Activated CD4-positive, alpha-beta T cell treated with anti-CD3 and anti-CD28 coated beads for 1 hour (primary cell): Measurements from ENCODE around the gene HFE.
"Not testable (repeated sequence)": the region's sequence is repeated elsewhere in the genome, so short reads cannot be mapped to it uniquely, and the experiment has no call there.

Experiments
- DNase-seq: peaks from one replicate; pipeline ENCODE4 v3.0.0-alpha.2; 2020

Gene HFE

GRCh38 chr6:26087284-26088115 is at the start of gene HFE:
TSS of gene HFE (plus strand) at chr6:26087429. CDS start at chr6:26087441, 12 bp downstream.
- DNase-seq, result no peak

- DNase-seq, result no peak
Measured at GRCh38 chr6:26041946-26042345, 45.3 kb upstream of the HFE start.

GRCh38 chr6:26043384-26044139 is 43.7 kb upstream of the HFE start:
- peak; percentile 54 for DNase-seq

GRCh38 chr6:26044140-26045064 is 42.8 kb upstream of the HFE start:
- no peak for DNase-seq

- peak; percentile 53 for DNase-seq
Measured at GRCh38 chr6:26045065-26045927, 41.9 kb upstream of the HFE start.

- DNase-seq, result no peak
Measured at GRCh38 chr6:26045928-26046368, 41.3 kb upstream of the HFE start.

GRCh38 chr6:26047329-26047728 is 39.9 kb upstream of the HFE start:
- DNase-seq, result not testable (repeated sequence)

- DNase-seq, result no peak
Measured at GRCh38 chr6:26048590-26048989, 38.6 kb upstream of the HFE start.

GRCh38 chr6:26051665-26052310 is 35.4 kb upstream of the HFE start:
- DNase-seq, result no peak

- DNase-seq, result not testable (repeated sequence)
Measured at GRCh38 chr6:26052762-26053250, 34.4 kb upstream of the HFE start.

- DNase-seq, result no peak
Measured at GRCh38 chr6:26053992-26054780, 33.0 kb upstream of the HFE start.

GRCh38 chr6:26054781-26055718 is 32.2 kb upstream of the HFE start:
- peak; percentile 61 for DNase-seq

- DNase-seq, result peak; percentile 73
Measured at GRCh38 chr6:26055719-26056582, 31.3 kb upstream of the HFE start.

GRCh38 chr6:26056583-26057350 is 30.5 kb upstream of the HFE start:
- DNase-seq, result no peak

GRCh38 chr6:26057899-26058298 is 29.3 kb upstream of the HFE start:
- no peak for DNase-seq

GRCh38 chr6:26058477-26059033 is 28.7 kb upstream of the HFE start:
- DNase-seq, result not testable (repeated sequence)

GRCh38 chr6:26059941-26060340 is 27.3 kb upstream of the HFE start:
- DNase-seq, result no peak
